Retinal pigment epithelial cell (primary cell): ENCODE data around the gene XIRP2.

Source experiments
- DNase-seq: peaks from one replicate; pipeline ENCODE4 v3.0.0-alpha.2; 2010; ENCODE audit warnings: low read depth
- H3K4me3 ChIP-seq: 2 replicates; pipeline ENCODE4 v1.5.1; 2011; ENCODE audit warnings: mild to moderate bottlenecking, low read length, control low read depth, moderate library complexity
- TF ChIP-seq, protein P1 (sequence below): conservative IDR thresholded peaks from 2 replicates; pipeline ENCODE4 v1.5.1; 2011; ENCODE audit warnings: low read depth, low read length, control low read depth, inconsistent platforms

XIRP2 gene, protein sequence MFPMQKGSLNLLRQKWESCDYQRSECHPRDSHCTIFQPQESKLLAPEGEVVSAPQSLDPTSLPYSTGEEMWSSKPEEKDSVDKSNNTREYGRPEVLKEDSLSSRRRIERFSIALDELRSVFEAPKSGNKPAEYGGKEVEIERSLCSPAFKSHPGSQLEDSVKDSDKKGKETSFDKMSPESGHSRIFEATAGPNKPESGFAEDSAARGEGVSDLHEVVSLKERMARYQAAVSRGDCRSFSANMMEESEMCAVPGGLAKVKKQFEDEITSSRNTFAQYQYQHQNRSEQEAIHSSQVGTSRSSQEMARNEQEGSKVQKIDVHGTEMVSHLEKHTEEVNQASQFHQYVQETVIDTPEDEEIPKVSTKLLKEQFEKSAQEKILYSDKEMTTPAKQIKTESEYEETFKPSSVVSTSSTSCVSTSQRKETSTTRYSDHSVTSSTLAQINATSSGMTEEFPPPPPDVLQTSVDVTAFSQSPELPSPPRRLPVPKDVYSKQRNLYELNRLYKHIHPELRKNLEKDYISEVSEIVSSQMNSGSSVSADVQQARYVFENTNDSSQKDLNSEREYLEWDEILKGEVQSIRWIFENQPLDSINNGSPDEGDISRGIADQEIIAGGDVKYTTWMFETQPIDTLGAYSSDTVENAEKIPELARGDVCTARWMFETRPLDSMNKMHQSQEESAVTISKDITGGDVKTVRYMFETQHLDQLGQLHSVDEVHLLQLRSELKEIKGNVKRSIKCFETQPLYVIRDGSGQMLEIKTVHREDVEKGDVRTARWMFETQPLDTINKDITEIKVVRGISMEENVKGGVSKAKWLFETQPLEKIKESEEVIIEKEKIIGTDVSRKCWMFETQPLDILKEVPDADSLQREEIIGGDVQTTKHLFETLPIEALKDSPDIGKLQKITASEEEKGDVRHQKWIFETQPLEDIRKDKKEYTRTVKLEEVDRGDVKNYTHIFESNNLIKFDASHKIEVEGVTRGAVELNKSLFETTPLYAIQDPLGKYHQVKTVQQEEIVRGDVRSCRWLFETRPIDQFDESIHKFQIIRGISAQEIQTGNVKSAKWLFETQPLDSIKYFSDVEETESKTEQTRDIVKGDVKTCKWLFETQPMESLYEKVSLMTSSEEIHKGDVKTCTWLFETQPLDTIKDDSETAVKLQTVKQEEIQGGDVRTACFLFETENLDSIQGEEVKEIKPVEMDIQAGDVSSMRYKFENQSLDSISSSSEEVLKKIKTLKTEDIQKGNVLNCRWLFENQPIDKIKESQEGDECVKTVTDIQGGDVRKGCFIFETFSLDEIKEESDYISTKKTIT (N-terminal part only)

DNA sequence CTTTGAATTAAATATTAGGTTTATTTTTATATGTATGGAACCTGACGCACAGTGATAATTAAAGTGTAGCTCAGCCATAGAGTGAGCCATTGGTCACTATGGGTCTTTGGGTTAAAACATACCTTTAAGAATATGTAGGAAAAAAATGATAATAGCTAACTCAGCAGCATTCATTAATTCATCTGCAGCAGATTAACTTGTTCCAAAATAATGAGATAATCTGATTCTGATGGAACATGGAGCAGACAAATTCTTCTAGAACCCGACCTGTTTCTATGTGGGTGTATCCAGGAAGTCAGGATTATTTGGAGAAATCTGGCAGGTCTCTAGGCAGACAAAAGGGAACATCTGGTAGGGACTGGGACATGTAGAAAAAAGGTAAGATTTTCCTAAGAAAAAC is at the start of gene XIRP2:
Gene XIRP2, plus strand, starts transcription at position 301 of the 400 bp plus-strand sequence. CDS start 15,003 bp downstream, outside the sequence.
- DNase-seq, result no peak
- TF ChIP-seq, protein P1, sequence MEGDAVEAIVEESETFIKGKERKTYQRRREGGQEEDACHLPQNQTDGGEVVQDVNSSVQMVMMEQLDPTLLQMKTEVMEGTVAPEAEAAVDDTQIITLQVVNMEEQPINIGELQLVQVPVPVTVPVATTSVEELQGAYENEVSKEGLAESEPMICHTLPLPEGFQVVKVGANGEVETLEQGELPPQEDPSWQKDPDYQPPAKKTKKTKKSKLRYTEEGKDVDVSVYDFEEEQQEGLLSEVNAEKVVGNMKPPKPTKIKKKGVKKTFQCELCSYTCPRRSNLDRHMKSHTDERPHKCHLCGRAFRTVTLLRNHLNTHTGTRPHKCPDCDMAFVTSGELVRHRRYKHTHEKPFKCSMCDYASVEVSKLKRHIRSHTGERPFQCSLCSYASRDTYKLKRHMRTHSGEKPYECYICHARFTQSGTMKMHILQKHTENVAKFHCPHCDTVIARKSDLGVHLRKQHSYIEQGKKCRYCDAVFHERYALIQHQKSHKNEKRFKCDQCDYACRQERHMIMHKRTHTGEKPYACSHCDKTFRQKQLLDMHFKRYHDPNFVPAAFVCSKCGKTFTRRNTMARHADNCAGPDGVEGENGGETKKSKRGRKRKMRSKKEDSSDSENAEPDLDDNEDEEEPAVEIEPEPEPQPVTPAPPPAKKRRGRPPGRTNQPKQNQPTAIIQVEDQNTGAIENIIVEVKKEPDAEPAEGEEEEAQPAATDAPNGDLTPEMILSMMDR, result no peak
- H3K4me3 ChIP-seq, result no peak within 1 kb of the TSS

GRCh38 chr2:166841152-166841551 is 47.1 kb upstream of the XIRP2 start:
- TF ChIP-seq, protein P1, result no peak
- no peak for DNase-seq
- H3K4me3 ChIP-seq, result no peak overlapping the region

- TF ChIP-seq, protein P1, result no peak
- no peak overlapping the region for H3K4me3 ChIP-seq
- DNase-seq, result no peak
Observed at GRCh38 chr2:166841679-166842078, 46.6 kb upstream of the XIRP2 start.

DNA sequence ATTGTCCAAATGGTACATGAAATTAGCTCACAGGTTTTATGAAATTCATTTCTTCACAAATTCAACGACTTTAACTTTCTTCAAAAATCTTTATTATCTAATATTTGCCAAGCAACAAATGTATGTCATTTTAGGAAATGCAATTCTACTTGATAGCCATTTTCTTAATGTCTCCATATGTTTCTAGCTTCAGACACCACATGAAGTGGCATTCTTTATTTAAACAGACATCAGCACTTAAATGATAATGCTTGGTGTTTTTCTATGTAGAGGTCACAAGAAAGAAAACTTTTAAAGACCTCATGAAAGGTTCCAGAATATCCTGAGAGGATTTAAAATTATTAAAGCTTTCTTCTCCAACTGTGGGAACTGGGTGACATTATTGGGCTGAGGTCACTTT is 44.2 kb upstream of the XIRP2 start:
- H3K4me3 ChIP-seq, result no peak overlapping the region
- TF ChIP-seq, protein P1, result no peak
- DNase-seq, result no peak

- TF ChIP-seq, protein P1, result no peak
- DNase-seq, result no peak
- no peak overlapping the region for H3K4me3 ChIP-seq
Observed at GRCh38 chr2:166862468-166863132, 25.7 kb upstream of the XIRP2 start.

DNA sequence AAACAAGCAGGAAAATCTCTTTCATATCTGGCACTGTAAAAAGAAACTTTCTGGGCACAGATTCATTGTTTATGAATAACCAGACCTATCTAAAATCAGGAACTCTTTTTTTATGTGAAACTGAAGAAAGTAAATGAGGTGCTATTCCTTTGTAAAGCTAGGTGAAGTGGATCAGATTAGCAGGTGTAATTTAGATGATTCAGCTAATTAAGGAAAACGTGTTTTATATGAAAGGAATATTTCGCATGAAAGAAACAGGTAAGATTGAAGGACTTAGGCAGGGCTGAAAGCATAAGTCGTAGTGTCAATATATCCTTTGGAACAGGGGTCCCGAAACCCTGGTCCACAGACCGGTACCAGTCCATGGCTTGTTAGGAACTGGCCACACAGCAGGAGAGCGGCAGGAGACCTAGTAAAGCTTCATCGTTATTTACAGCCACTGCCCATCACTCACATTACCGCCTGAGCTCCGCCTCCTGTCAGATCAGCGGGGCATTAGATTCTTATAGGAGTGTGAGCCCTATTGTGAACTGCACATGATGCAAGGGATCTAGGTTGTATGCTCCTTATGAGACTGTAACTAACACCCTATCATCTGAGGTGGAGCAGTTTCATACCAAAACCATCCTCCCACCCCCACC is 20.3 kb upstream of the XIRP2 start:
- TF ChIP-seq, protein P1, result no peak
- no peak for DNase-seq
- H3K4me3 ChIP-seq, result no peak overlapping the region
